Endometrial microvascular endothelial cells (primary cell): Measurements from ENCODE around the gene DUOXA2. TPM values are rescaled to one million over a fixed set of nuclear protein-coding genes. Genes with fewer than 3 reads are reported as not detected.
"Not testable (repeated sequence)": the region's sequence is repeated elsewhere in the genome, so short reads cannot be mapped to it uniquely, and the experiment has no call there.

Experiments used
- in situ Hi-C: cut with HindIII; loops from 2 replicates; pipeline ENCODE4 v1.10.0; 2017; ENCODE audit warnings: low sequenced_read_pairs, low pct_unique_long_range_greater_than_20kb; ENCODE audit errors: inconsistent ontology term
- total RNA-seq: library from RNA; depleted of rRNA; stranded (reverse); fragments of >200 nt; gene quantifications from one replicate; pipeline ENCODE4 v1.2.3, GENCODE V29; 2015; ENCODE audit errors: inconsistent ontology term

The DUOXA2 gene
- total RNA-seq, 1 donor from 2014 or later: not detected

DNA sequence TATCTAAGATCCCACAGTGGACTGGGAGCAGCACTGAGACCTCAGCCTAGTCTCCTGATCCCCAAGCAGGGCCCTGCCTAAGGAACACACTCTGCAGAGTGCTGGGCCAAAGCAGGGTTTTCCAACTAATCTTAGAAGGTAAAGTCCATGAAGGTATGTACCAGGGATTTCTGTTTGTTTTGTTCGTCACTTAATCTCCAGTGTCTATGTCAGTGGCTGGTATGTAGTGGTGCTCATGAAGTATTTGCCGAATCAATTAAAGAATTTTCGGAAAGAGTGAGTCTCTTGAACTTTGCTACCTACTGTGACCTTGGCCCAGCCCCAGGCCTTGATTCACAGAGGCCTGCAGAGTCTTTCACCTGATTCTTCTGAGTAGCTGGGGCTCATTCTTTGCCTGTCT is 17.4 kb downstream of the DUOXA2 start:
- in situ Hi-C loops: no loop called here

DNA sequence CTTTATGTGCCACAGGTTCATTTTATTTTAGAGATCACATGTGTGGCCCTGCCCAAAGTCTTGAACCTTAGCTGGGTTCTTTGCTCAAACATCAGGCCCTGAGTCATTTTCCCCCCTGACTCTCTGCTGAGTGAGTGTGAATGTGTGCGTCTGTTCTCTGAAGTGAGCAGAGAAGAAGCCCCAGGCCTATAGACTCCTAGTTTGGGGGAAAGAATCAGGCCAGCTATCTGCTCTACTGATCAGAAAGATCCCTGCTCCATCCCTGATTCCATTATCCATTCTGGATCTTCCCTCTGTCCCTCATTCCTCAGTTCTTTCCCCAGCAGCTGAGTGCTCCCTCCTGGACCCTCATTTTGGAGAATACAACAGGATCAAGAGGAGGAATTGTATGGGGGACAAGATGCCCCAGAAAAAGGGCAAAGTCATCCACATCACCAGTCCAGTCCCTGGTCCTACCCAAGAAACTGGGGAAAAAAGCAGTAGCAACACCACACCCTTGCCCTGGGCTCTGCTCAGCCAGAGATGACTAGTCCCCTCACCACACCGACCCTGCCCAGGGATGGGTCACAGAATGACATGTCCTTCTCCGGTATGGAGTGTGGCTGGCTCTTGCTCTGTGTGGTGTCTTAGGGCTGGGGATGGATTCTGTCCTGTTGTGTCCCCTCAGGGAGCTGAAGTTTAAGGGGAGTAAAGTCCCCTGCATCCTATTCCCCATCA is 18.9 kb downstream of the DUOXA2 start:
- in situ Hi-C loops: no loop called here

DNA sequence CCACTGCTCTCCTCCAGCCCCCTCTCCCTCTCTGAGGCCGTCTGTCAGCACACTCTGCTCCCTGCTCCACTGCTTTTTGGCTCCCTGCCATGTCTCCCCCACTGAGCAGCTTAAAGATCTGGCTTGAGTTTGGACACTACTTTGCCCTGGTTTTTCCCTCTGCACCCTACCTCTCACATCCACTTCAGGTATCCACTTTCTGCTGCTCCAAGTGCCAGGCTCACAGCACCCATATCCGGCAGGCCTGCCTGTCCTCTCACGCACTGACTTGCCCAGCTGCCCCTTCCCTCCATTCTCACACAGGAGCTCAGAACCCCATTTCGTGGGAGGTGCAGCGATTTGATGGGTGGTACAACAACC is 19.4 kb downstream of the DUOXA2 start:
- in situ Hi-C loops: no loop called here

DNA sequence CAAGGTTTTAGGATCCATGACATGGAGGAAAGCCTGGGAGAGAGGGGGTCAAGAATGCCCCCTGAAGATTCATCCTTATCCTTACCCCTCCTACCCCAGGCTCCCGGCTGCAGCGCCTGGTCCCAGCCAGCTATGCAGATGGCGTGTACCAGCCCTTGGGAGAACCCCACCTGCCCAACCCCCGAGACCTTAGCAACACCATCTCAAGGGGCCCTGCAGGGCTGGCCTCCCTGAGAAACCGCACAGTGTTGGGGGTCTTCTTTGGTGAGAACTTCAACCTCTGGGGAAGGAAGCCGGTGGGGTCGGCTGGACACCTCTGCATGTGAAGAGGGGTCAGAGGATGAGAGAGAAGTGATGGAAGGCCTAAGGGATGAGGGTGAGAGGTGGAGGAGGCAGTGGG is 19.9 kb downstream of the DUOXA2 start:
- in situ Hi-C loops: no loop called here

DNA sequence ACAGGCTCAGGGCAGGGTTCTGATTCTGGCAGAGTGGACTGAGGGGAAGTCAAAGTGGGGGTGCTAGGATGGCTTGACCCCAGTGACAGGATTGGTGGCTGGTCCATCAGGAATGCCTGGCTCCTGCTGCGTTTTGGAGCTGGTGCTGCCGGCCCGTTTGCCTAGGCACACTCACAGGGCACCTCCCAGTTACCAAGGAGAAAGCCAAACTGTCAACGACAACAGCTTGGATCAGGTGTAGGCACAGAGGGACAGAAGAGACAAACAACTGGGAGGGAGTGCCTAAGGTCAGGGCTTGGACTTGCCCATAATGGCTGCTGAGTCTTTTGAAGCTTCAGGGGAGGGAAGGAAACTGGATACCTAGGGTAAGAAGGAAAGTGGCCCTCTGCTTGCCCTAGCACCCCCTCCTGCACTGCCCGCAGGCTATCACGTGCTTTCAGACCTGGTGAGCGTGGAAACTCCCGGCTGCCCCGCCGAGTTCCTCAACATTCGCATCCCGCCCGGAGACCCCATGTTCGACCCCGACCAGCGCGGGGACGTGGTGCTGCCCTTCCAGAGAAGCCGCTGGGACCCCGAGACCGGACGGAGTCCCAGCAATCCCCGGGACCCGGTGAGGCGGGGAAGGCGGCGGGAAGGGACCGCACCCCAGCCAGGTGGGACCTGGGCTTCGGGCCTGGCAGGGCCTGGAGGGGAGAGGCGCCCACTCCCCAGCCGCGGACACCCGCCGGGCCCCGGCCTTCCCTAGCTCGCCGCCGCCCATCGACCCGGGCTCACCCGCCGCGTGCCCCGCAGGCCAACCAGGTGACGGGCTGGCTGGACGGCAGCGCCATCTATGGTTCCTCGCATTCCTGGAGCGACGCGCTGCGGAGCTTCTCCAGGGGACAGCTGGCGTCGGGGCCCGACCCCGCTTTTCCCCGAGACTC is 20.8 kb downstream of the DUOXA2 start:
- in situ Hi-C loops: no loop called here

DNA sequence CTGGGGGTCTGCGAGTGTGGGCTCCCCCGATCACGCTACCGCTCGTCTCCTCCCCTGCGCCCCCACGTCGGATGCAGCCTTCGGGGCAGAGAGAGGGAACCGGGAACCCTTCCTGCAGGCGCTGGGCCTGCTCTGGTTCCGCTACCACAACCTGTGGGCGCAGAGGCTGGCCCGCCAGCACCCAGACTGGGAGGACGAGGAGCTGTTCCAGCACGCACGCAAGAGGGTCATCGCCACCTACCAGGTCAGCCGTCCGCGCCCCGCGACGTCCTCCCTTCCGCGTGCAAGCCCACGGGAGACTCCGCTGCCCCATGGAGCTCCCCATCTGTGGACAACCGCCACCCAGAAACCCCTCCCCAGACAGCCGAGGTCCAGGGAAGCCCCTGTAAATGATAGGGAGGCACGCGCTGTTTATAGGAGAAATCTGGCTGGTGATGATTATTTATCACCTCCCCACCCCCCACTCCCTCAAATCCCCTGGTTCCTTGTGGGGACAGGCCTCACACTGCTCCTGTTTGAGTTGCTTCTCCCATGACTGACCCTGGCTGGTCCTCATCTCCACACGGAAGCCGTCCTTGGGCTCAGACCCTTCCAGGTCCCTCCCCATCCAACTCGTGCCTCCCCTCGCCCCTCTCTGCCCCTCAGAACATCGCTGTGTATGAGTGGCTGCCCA is 21.7 kb downstream of the DUOXA2 start:
- in situ Hi-C loops: not testable (repeated sequence)

DNA sequence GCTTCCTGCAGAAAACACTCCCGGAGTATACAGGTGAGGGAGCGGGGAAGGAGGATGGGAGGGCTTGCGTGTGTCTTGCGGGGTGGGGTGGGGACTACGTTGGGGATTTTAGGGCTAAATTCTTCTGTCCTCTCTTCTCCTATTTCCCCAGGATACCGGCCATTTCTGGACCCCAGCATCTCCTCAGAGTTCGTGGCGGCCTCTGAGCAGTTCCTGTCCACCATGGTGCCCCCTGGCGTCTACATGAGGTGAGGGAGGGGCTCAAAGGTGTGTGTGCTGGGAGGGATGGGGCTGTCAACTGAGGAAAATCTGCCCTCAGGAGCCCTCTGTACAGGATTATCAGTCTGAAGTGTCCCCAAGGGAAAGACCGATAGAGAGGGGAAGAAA is 22.2 kb downstream of the DUOXA2 start:
- in situ Hi-C loops: no loop called here

DNA sequence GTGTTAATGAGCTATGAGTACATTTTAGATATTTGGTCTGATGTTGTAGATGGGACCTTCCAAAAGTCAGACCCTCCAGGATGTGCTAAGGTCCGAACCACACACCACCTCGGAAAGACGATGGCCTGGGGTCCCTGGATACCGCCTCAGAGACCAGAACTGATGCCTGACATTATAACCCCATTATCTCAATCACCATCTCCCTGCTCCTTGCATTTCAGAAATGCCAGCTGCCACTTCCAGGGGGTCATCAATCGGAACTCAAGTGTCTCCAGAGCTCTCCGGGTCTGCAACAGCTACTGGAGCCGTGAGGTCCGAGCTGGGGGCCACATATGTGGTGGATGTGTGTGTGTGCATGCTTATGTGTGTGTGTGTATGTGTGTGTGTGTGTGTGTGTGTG is 23.6 kb downstream of the DUOXA2 start:
- in situ Hi-C loops: no loop called here

DNA sequence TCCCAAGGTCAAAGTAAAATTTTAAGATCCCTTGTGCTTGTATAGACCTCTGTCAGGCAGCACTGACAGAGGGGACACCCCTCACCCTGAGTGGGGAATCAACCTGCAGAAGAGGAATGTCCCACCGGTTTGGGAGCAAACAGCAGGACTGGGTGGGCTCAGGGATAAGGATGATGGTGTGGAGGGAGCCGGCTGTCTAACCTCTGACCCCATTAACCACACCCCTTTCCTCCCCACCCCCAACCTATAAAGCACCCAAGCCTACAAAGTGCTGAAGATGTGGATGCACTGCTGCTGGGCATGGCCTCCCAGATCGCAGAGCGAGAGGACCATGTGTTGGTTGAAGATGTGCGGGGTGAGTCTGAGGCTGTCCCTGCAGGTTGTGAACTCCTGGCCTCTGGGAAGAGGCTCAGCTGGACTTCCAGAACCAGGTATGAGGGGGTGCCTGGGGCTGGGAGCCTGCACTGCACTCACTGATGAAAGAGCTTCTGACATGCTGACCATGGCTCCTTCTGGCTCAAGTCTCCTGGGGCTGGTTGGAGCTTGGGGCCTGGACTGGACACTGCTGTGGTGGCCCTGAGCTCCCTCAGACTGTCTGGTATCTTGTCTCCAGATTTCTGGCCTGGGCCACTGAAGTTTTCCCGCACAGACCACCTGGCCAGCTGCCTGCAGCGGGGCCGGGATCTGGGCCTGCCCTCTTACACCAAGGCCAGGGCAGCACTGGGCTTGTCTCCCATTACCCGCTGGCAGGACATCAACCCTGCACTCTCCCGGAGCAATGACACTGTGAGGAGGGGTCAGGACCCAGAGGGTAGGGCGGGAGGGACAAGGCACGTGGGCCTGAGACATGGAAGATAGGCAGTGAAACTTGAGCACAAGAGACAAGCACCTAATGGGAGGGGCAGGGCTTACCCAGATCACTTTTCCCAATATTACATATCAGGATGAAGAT is 25.0 kb downstream of the DUOXA2 start:
- in situ Hi-C loops: no loop called here

DNA sequence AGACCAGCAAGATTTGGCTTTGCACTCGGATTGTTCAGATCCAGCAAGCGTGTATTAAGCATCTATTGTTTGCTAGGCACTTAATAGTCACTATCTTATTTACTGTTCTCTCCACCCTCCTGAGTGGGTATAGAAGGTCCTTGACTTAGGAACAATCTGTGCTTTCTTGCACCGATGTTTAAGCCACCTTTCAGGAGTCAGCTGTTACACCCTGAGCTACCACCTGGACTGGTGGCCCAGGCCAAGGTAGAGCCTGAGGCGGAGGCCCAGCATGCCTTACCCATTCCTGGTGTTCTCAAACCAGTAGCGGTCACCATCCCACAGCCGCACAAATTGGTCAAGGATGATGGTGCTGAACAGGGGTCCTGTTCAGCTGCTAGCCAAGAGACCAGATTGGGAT is 25.6 kb downstream of the DUOXA2 start:
- in situ Hi-C loops: no loop called here

DNA sequence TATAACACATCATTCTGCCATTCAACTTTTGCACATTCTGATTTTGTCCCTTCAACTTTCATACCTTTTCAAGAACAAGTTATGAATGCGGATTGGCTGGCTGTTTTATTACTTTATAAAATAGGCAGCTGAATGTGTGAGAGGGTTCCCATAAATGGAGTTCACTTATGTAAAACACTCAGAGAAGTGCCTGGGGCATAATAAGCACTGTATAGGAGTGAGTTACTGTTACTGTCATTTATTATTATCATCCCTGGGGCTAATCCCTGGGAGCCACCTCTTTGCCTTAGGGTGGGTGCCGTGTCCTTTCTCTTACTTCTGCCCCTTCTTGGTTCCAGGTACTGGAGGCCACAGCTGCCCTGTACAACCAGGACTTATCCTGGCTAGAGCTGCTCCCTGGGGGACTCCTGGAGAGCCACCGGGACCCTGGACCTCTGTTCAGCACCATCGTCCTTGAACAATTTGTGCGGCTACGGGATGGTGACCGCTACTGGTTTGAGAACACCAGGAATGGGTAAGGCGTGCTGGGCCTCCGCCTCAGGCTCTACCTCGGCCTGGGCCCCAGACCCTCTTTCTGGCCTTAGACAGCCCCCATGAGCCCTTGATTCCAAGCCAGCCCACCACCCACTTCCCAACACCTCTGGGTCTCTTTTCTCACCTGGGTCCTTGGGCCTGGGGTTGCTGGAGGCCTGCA is 26.6 kb downstream of the DUOXA2 start:
- in situ Hi-C loops: no loop called here

DNA sequence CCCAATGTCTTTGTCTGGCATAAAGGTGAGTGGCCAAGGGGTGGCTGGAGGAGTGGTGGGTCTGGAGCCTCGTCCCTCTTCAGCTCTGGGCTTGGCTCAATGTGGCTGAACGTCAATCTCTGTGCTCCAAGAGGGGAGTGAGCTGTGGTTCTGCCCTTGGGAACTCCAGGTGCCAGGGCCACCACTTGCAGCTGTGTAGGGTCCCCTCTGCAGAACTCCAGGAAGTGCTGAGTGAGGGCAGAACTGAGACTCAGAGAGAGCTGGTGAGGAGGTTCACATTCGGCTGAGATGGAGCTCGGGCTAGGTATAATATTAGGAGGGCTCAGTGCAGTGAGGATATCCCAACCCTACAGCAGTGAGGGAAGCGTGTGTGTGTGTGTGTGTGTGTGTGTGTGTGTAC is 27.3 kb downstream of the DUOXA2 start:
- in situ Hi-C loops: no loop called here

DNA sequence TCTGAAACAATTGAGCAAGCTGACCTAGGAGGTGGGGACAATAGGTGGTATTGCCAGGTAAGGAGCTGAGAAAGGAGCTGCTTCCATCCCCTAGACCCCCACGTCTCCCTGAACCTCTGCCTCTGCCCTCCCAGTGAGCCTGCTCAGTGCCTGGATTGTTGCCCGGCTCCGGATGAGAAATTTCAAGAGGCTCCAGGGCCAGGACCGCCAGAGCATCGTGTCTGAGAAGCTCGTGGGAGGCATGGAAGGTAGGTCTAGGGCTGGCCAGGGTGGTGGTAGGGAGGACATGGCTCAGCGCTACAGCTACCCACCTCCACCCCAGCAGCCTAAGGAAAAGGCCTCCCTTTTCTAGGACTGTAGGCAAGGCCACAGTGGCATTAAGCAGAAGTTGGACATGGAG is 28.9 kb downstream of the DUOXA2 start:
- in situ Hi-C loops: no loop called here

DNA sequence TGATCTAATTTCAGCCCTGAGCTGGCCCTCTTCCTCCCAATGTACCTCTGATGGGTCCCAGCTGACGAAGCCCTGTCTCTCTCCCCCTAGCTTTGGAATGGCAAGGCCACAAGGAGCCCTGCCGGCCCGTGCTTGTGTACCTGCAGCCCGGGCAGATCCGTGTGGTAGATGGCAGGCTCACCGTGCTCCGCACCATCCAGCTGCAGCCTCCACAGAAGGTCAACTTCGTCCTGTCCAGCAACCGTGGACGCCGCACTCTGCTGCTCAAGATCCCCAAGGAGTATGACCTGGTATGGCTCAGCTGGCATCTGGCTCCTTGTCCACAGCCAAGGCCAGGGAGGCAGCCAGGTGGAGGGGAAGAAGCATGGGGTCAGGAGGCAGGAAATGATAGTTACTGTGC is 29.8 kb downstream of the DUOXA2 start:
- in situ Hi-C loops: no loop called here

DNA sequence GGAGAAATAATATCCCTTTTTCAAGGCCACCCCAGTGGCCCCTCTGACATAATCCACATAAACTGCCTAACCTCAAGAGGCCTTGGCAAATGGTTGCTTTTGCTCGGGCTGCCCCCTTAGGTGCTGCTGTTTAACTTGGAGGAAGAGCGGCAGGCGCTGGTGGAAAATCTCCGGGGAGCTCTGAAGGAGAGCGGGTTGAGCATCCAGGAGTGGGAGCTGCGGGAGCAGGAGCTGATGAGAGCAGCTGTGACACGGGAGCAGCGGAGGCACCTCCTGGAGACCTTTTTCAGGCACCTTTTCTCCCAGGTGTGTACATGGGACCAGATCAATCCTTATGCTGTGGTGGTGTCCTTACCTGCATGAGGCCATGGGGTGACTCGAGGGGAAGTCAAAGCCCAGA is 30.6 kb downstream of the DUOXA2 start:
- in situ Hi-C loops: no loop called here

DNA sequence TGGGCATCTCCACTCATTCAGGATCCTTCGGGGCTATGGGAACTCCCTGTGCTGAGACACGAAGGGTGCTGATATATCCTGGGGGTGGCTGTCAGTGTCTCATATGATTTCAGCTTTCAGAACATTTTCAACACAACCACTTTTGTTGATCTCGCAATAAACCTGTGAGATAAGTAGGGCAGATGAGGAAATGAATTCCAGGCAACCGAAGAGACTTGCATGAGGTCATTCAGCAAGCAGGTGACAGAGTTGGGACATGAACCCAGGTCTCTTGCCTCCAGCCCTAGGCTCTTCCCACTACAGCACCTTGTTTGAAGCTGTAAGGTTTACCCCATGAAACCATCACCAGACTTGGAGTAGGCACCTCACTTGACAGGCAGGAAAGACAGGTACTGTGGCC is 32.3 kb downstream of the DUOXA2 start:
- in situ Hi-C loops: no loop called here

DNA sequence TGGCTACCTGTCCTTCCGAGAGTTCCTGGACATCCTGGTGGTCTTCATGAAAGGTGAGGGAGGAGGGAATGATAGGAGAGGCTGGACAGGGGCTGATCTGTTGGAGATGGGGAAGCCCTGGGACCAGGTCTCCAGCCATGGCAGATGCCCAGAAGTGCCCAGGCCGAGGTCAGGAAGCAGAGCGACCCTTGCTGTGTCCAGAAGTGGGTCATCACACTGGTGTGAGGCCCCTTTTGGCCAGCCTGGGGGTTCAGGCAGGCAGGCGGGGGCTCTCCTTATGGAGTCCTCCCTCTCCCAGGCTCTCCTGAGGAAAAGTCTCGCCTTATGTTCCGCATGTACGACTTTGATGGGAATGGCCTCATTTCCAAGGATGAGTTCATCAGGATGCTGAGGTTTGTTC is 33.5 kb downstream of the DUOXA2 start:
- in situ Hi-C loops: no loop called here
